IMR-90 (cell line): Measurements from ENCODE around the gene USB1. TPM values are rescaled to one million over a fixed set of nuclear protein-coding genes. Genes with fewer than 3 reads are reported as not detected.

Experiments used
- ATAC-seq: fragments of 200-7000 bp; cut with Tn5 transposase; 2 replicates; pipeline ENCODE4 v1.9.1; 2020; ENCODE audit warnings: low read depth, mild to moderate bottlenecking, moderate library complexity
- BruUV-seq: library from RNA; stranded (reverse); fragments of 400-500 nt; replicated peaks from 2 replicates; lab custom pipeline; 2021; lab: Mats Ljungman, UMichigan
- CTCF ChIA-PET: fragments of 300-600 bp; formaldehyde crosslinking; extraction: SDS; loops from one replicate; lab custom pipeline; 2021; ENCODE audit warnings: antibody characterized with exemption; lab: Yijun Ruan, JAX
- POLR2A ChIA-PET: fragments of 300-600 bp; sonication (Branson Sonifier 250); formaldehyde crosslinking; loops from one replicate; lab custom pipeline; 2022; ENCODE audit warnings: antibody characterized with exemption; ENCODE audit not compliant: unreplicated experiment; lab: Charles Lee
- DNase-seq: peaks from one replicate; pipeline ENCODE4 v3.0.0; 2013
- H2AFZ ChIP-seq: replicated peaks from 2 replicates; pipeline ENCODE3; 2013; ENCODE audit warnings: low read length, mild to moderate bottlenecking; ENCODE audit not compliant: poor library complexity
- H2AK5ac ChIP-seq: 2 replicates; pipeline ENCODE4 v1.6.1; 2013; ENCODE audit warnings: low read depth, low read length, inconsistent platforms
- H2AK9ac ChIP-seq: replicated peaks from 2 replicates; pipeline ENCODE3; 2013; ENCODE audit warnings: mild to moderate bottlenecking, low read depth, low read length, moderate library complexity; ENCODE audit not compliant: poor library complexity
- H2BK120ac ChIP-seq: 2 replicates; pipeline ENCODE4 v1.6.1; 2013; ENCODE audit warnings: low read depth, low read length, inconsistent platforms
- H2BK15ac ChIP-seq: 3 replicates; pipeline ENCODE4 v1.6.1; 2013; ENCODE audit warnings: low read depth, low read length, inconsistent platforms
- H2BK20ac ChIP-seq: 2 replicates; pipeline ENCODE4 v1.6.1; 2013; ENCODE audit warnings: low read depth, mild to moderate bottlenecking, inconsistent platforms, low read length, moderate library complexity
- H2BK5ac ChIP-seq: 2 replicates; pipeline ENCODE4 v1.6.1; 2013; ENCODE audit warnings: mild to moderate bottlenecking, low read depth, low read length, inconsistent platforms; ENCODE audit not compliant: poor library complexity, severe bottlenecking
- H3K14ac ChIP-seq: replicated peaks from 2 replicates; pipeline ENCODE4 v1.6.1; 2013; ENCODE audit warnings: low read depth, low read length, inconsistent platforms
- H3K18ac ChIP-seq: 2 replicates; pipeline ENCODE4 v1.6.1; 2013; ENCODE audit warnings: low read depth, low read length, control low read depth
- H3K23ac ChIP-seq: 2 replicates; pipeline ENCODE4 v1.6.1; 2013; ENCODE audit warnings: low read depth, low read length, inconsistent platforms
- H3K27ac ChIP-seq: 2 replicates; pipeline ENCODE4 v1.5.1; 2013; ENCODE audit warnings: mild to moderate bottlenecking, control low read depth, low read length; ENCODE audit not compliant: insufficient read depth
- H3K27me3 ChIP-seq: 2 replicates; pipeline ENCODE4 v1.6.1; 2013; ENCODE audit warnings: low read length; ENCODE audit not compliant: control insufficient read depth, insufficient read depth
- H3K36me3 ChIP-seq: 2 replicates; pipeline ENCODE4 v1.6.1; 2013; ENCODE audit warnings: low read length, mixed read lengths; ENCODE audit not compliant: control insufficient read depth, insufficient read depth
- H3K4ac ChIP-seq: 2 replicates; pipeline ENCODE4 v1.6.1; 2013; ENCODE audit warnings: low read depth, low read length, inconsistent platforms
- H3K4me1 ChIP-seq: 2 replicates; pipeline ENCODE4 v1.6.1; 2013; ENCODE audit warnings: low read length, mixed read lengths; ENCODE audit not compliant: control insufficient read depth, insufficient read depth
- H3K4me2 ChIP-seq: 2 replicates; pipeline ENCODE4 v1.6.1; 2013; ENCODE audit warnings: low read depth, mild to moderate bottlenecking, control low read depth, low read length, moderate library complexity
- H3K4me3 ChIP-seq: 2 replicates; pipeline ENCODE4 v1.5.1; 2013; ENCODE audit warnings: low read depth, mild to moderate bottlenecking, control low read depth, low read length, moderate library complexity; ENCODE audit not compliant: insufficient read depth
- H3K56ac ChIP-seq: 2 replicates; pipeline ENCODE4 v1.6.1; 2013; ENCODE audit warnings: low read length, inconsistent platforms; ENCODE audit not compliant: insufficient read depth; ENCODE audit errors: extremely low read depth
- H3K79me1 ChIP-seq, 2 experiments: 2 replicates each; pipeline ENCODE4 v1.6.1; 2013; ENCODE audit warnings: low read length in 2 of 2, inconsistent platforms in 1 of 2, low read depth in 1 of 2
- H3K9ac ChIP-seq: 2 replicates; pipeline ENCODE4 v1.6.1; 2013; ENCODE audit warnings: low read depth, low read length, control low read depth
- H3K9me1 ChIP-seq: 2 replicates; pipeline ENCODE4 v1.6.1; 2013; ENCODE audit warnings: low read length, inconsistent platforms; ENCODE audit not compliant: insufficient read depth
- H3K9me3 ChIP-seq: 2 replicates; pipeline ENCODE4 v1.6.1; 2013; ENCODE audit warnings: low read length; ENCODE audit not compliant: control insufficient read depth, insufficient read depth
- H4K20me1 ChIP-seq: 2 replicates; pipeline ENCODE4 v1.6.1; 2013; ENCODE audit warnings: low read length, inconsistent platforms; ENCODE audit not compliant: insufficient read depth
- H4K5ac ChIP-seq: 2 replicates; pipeline ENCODE4 v1.6.1; 2013; ENCODE audit warnings: mild to moderate bottlenecking, low read depth, low read length, control low read depth
- H4K8ac ChIP-seq, 2 experiments: 2 replicates each; pipeline ENCODE4 v1.6.1; 2013; ENCODE audit warnings: low read depth in 2 of 2, low read length in 2 of 2, control low read depth in 1 of 2, inconsistent platforms in 1 of 2
- H4K91ac ChIP-seq: 2 replicates; pipeline ENCODE4 v1.6.1; 2013; ENCODE audit warnings: low read depth, low read length, inconsistent platforms; ENCODE audit not compliant: insufficient read depth
- BHLHE40 ChIP-seq: fragments of 150-350 bp; IDR thresholded peaks from 2 replicates; pipeline ENCODE4 v1.6.1; 2016; ENCODE audit warnings: mild to moderate bottlenecking, low read depth, low read length
- CEBPB ChIP-seq: IDR thresholded peaks from 2 replicates; pipeline ENCODE4 v1.6.1; 2012; ENCODE audit warnings: low read depth, low read length, improper control_type of control experiment
- CHD1 ChIP-seq: IDR thresholded peaks from 2 replicates; pipeline ENCODE4 v1.6.1; 2012; ENCODE audit warnings: low read depth, low read length, improper control_type of control experiment
- CTCF ChIP-seq: conservative IDR thresholded peaks from 2 replicates; pipeline ENCODE4 v1.5.1; 2012; ENCODE audit warnings: mild to moderate bottlenecking, low read depth, low read length, improper control_type of control experiment
- ELK1 ChIP-seq: fragments of 150-350 bp; IDR thresholded peaks from 2 replicates; pipeline ENCODE4 v1.6.1; 2016; ENCODE audit warnings: low read depth, mild to moderate bottlenecking, low read length, moderate library complexity, borderline replicate concordance
- FOS ChIP-seq: fragments of 150-350 bp; IDR thresholded peaks from 2 replicates; pipeline ENCODE4 v1.6.1; 2016; ENCODE audit warnings: low read depth, low read length
- MAFK ChIP-seq: IDR thresholded peaks from 2 replicates; pipeline ENCODE4 v1.6.1; 2012; ENCODE audit warnings: low read depth, low read length, improper control_type of control experiment
- MAZ ChIP-seq: IDR thresholded peaks from 2 replicates; pipeline ENCODE4 v1.6.1; 2012; ENCODE audit warnings: low read depth, mild to moderate bottlenecking, low read length, improper control_type of control experiment, moderate library complexity, borderline replicate concordance
- MXI1 ChIP-seq: IDR thresholded peaks from 2 replicates; pipeline ENCODE4 v1.6.1; 2012; ENCODE audit warnings: low read depth, mild to moderate bottlenecking, low read length, moderate library complexity, borderline replicate concordance
- NFE2L2 ChIP-seq: fragments of 150-350 bp; IDR thresholded peaks from 2 replicates; pipeline ENCODE4 v1.6.1; 2016; ENCODE audit warnings: low read depth, mild to moderate bottlenecking, low read length
- POLR2A ChIP-seq: IDR thresholded peaks from 2 replicates; pipeline ENCODE4 v1.6.1; 2012; ENCODE audit warnings: mild to moderate bottlenecking, low read depth, low read length
- RAD21 ChIP-seq: IDR thresholded peaks from 2 replicates; pipeline ENCODE4 v1.6.1; 2012; ENCODE audit warnings: low read length, improper control_type of control experiment
- RCOR1 ChIP-seq: IDR thresholded peaks from 2 replicates; pipeline ENCODE4 v1.6.1; 2012; ENCODE audit warnings: mild to moderate bottlenecking, low read length, improper control_type of control experiment; ENCODE audit not compliant: insufficient replicate concordance
- RFX5 ChIP-seq: IDR thresholded peaks from 2 replicates; pipeline ENCODE4 v1.8.0; 2012; ENCODE audit warnings: low read depth, mild to moderate bottlenecking, low read length, moderate library complexity
- SMC3 ChIP-seq: fragments of 150-350 bp; IDR thresholded peaks from 2 replicates; pipeline ENCODE4 v1.6.1; 2016; ENCODE audit warnings: low read depth, mild to moderate bottlenecking, antibody characterized with exemption, low read length, moderate library complexity
- USF2 ChIP-seq: fragments of 150-350 bp; IDR thresholded peaks from 2 replicates; pipeline ENCODE4 v1.6.1; 2017; ENCODE audit warnings: mild to moderate bottlenecking, antibody characterized with exemption, low read length, low read depth
- WGBS, 2 experiments: methylation state at CpG; one replicate each; pipeline versions ENCODE4 v1.1.5 to v1.1.7; 2013; ENCODE audit warnings: missing lambda C conversion rate in 2 of 2; ENCODE audit not compliant: insufficient read length in 1 of 2; ENCODE audit errors: extremely low coverage in 2 of 2; 5-methylcytosine and 5-hydroxymethylcytosine counted together
- dilution Hi-C: fragments of 300-500 bp; cut with HindIII; formaldehyde crosslinking; loops from one replicate; pipeline ENCODE4 v1.14.3; 2018; ENCODE audit warnings: low sequenced_read_pairs; ENCODE audit not compliant: unreplicated experiment
- in situ Hi-C: fragments of 300-500 bp; cut with MboI; formaldehyde crosslinking; loops from 3 replicates; pipeline ENCODE4 v1.14.3; 2019; ENCODE audit warnings: low sequenced_read_pairs, inconsistent platforms, mixed read lengths
- intact Hi-C: fragments of 100-400 bp; cut with micrococcal nuclease; formaldehyde crosslinking; loops from 2 replicates; pipeline ENCODE4 v1.10.0; 2022
- polyA plus RNA-seq, 3 experiments: library from polyadenylated mRNA; depleted of rRNA; stranded (reverse); fragments of >200 nt; gene quantifications; 2 replicates each; pipeline ENCODE4 v1.2.3, GENCODE V29; 2012; ENCODE audit warnings: low replicate concordance in 1 of 3
- total RNA-seq: library from RNA; depleted of rRNA; stranded (reverse); fragments of >200 nt; gene quantifications from 2 replicates; pipeline ENCODE4 v1.2.3, GENCODE V29; 2012

Gene USB1
- total and polyA plus RNA-seq, 2 of the 4 experiments (the other 2 are of a cell fraction), result 45.9 to 94.9 TPM

- Histone ChIP-seq H2BK20ac (no peak overlapping the region), H3K79me1 (no peaks in the 10 kb centered on the region), H3K4me1 (no peaks in the 10 kb centered on the region), H2BK120ac (no peak overlapping the region), H4K91ac (no peak overlapping the region), H3K18ac (no peak overlapping the region), H3K4ac (no peak overlapping the region), H3K23ac (no peak overlapping the region), H3K9me3 (no peaks in the 10 kb centered on the region), H2AK5ac (no peak overlapping the region), H3K9ac (no peak overlapping the region), H3K27me3 (peaks cover 15% of the 10 kb centered on the region), H4K20me1 (no peaks in the 10 kb centered on the region), H3K9me1 (no peaks in the 10 kb centered on the region), H2AK9ac (no peak overlapping the region), H3K36me3 (no peaks in the 10 kb centered on the region), H2AFZ (no peak overlapping the region), H3K14ac (no peak overlapping the region), H3K56ac (no peak overlapping the region), H3K4me2 (no peak overlapping the region), H2BK15ac (no peak overlapping the region), H3K4me3 (no peak overlapping the region), H4K8ac (no peak overlapping the region), H3K27ac (no peak overlapping the region), H4K5ac (no peak overlapping the region), H2BK5ac (no peak overlapping the region)
- ChIA-PET CTCF (no interaction called here), POLR2A (no interaction called here)
- WGBS, 2 experiments, result no CpG with 5 or more reads among the region's 3 CpGs
- no TSS peak for BruUV-seq
- dilution Hi-C loops (no loop called here), intact Hi-C loops (no loop called here), in situ Hi-C loops (no loop called here)
- TF ChIP-seq CEBPB, result no peak
- TF ChIP-seq NFE2L2, result no peak
- no peak for TF ChIP-seq RCOR1
- TF ChIP-seq SMC3, result no peak
- no peak for TF ChIP-seq BHLHE40
- TF ChIP-seq MAZ, result no peak
- no peak for TF ChIP-seq RAD21
- TF ChIP-seq MAFK, result no peak
- no peak for TF ChIP-seq USF2
- TF ChIP-seq CTCF, result no peak
- no peak for TF ChIP-seq CHD1
- no peak for TF ChIP-seq FOS
- TF ChIP-seq MXI1, result no peak
- no peak for TF ChIP-seq ELK1
- TF ChIP-seq RFX5, result no peak
- TF ChIP-seq POLR2A, result no peak
- ATAC-seq (no peak), DNase-seq (no peak)
These were observed 56.6 kb downstream of the USB1 start for GRCh38 chr16:58057784-58058183.
